ENCODE measurements around the gene SIGLECL1.

SIGLECL1 gene

DNA sequence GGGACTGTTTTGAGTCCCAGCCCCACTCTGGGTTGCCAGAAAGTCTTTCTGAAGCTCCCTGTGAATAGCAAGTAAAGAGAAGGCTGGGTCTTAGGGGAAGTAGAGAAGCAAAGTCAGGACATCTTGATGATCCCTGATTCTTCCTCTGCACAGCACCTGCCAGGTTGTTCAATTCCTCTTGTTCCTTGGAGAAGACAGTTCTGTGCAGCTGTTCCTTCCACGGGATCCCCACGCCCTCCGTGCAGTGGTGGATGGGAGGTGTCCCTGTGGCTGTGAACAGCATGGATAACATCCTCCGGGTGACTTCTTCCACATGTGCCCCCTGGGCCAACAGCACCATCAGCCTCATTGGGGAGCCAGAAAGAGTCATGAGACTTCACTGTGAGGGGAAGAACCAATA is 31.5 kb downstream of the SIGLECL1 start:
- no peak overlapping the region for H3K4me3 ChIP-seq (ENCODE audit: low read length)
- TF ChIP-seq, protein P1, sequence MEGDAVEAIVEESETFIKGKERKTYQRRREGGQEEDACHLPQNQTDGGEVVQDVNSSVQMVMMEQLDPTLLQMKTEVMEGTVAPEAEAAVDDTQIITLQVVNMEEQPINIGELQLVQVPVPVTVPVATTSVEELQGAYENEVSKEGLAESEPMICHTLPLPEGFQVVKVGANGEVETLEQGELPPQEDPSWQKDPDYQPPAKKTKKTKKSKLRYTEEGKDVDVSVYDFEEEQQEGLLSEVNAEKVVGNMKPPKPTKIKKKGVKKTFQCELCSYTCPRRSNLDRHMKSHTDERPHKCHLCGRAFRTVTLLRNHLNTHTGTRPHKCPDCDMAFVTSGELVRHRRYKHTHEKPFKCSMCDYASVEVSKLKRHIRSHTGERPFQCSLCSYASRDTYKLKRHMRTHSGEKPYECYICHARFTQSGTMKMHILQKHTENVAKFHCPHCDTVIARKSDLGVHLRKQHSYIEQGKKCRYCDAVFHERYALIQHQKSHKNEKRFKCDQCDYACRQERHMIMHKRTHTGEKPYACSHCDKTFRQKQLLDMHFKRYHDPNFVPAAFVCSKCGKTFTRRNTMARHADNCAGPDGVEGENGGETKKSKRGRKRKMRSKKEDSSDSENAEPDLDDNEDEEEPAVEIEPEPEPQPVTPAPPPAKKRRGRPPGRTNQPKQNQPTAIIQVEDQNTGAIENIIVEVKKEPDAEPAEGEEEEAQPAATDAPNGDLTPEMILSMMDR (conservative IDR thresholded peaks at IDR 0.05; ENCODE audit: low read depth, low read length) = no peak
- DNase-seq (ENCODE audit: low read depth) = no peak

DNA sequence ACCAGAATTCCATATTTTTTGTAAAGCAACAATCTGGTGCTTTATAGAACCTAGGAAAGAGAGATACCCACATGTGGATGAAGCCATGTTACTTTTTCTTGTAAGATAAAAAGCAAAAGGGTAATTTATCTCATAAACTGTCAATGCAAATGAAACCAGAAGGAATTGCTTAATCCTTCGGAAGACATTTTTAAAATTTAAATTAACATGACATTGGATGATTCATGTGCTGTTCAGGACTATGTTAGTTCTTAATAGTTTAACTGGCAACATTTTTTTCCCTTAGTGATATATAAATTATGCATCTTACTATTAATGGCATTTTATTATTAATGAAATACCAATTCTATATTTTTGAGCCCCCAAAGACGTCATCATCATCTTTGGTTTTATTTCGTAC is 34.8 kb downstream of the SIGLECL1 start:
- DNase-seq (ENCODE audit: low read depth) = no peak
- H3K4me3 ChIP-seq (ENCODE audit: low read length) = no peak overlapping the region
- TF ChIP-seq, protein P1 (conservative IDR thresholded peaks at IDR 0.05; ENCODE audit: low read depth, low read length) = no peak

DNA sequence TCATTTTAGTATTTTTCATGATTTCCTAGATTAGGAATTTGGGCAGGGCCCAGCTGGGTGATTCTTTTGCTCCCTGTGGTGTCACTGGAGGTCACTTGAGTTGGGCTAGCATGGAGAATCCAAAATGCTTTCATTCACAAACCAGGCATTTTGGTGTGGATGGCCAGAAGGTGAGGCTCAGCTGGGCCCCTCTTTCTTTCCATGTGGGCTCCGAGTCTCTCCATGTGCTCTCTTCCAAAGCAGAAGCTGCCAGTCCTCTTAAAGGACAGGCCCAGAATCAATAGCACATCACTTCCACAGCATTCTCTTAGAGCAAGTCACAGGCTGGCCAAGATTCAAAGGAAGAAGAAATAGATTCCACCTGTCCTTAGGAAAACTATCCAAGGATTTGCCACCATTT is 38.8 kb downstream of the SIGLECL1 start:
- no peak for DNase-seq (ENCODE audit: low read depth)
- no peak overlapping the region for H3K4me3 ChIP-seq (ENCODE audit: low read length)
- TF ChIP-seq, protein P1 (conservative IDR thresholded peaks at IDR 0.05; ENCODE audit: low read depth, low read length) = no peak

DNA sequence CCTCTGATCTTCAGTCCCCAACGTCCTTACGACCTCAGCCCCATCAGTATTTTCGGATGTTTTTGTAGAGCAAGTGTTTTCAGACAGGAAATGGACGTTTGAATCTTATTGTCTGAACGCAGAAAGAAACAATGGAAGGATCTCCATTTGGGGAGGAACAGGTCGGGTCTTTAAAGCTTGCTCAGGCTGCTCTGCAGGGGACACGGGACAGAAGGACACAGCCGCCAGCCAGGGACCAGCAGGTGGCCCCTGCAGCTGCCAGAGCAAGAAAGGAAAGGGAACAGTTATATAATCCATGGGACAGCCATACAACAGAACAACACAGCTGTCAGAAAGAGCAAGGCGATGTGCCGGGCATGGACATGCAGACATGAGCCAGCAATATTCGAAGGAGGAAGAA is 42.1 kb downstream of the SIGLECL1 start:
- TF ChIP-seq, protein P1 (conservative IDR thresholded peaks at IDR 0.05; ENCODE audit: low read depth, low read length) = no peak
- no peak overlapping the region for H3K4me3 ChIP-seq (ENCODE audit: low read length)
- no peak for DNase-seq (ENCODE audit: low read depth)

DNA sequence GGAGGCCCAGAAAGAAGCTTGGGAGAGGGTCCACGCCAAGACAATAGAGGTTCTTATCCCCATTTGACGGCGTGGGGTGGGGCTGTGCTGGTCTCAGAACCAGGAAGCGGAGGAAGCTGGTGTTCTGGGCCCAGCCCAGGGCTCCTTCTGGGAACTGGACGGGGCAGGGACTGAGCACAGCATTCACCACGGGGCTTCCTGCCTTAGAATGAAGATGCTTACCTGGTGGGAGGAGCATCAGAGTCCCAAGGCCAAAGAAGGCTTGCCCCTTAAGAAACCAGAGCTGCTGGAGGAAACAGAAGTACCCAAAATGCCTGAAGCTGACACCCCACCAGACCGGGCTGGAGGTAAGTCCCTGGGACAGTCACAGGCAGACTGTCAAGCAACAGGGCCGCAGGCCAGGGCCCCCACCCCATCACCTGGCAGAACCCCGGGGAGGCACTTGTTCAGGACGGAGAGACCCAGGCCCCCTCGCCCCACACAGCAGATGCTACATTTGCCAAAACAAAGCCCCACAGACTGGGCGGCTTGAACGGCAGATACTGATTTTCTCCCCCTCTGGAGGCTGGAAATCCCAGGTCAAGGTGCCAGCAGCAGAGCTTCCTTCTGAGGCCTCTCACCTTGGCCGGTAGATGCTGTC is 42.8 kb downstream of the SIGLECL1 start:
- TF ChIP-seq, protein P1 (conservative IDR thresholded peaks at IDR 0.05; ENCODE audit: low read depth, low read length) = no peak
- no peak overlapping the region for H3K4me3 ChIP-seq (ENCODE audit: low read length)
- no peak for DNase-seq (ENCODE audit: low read depth)

DNA sequence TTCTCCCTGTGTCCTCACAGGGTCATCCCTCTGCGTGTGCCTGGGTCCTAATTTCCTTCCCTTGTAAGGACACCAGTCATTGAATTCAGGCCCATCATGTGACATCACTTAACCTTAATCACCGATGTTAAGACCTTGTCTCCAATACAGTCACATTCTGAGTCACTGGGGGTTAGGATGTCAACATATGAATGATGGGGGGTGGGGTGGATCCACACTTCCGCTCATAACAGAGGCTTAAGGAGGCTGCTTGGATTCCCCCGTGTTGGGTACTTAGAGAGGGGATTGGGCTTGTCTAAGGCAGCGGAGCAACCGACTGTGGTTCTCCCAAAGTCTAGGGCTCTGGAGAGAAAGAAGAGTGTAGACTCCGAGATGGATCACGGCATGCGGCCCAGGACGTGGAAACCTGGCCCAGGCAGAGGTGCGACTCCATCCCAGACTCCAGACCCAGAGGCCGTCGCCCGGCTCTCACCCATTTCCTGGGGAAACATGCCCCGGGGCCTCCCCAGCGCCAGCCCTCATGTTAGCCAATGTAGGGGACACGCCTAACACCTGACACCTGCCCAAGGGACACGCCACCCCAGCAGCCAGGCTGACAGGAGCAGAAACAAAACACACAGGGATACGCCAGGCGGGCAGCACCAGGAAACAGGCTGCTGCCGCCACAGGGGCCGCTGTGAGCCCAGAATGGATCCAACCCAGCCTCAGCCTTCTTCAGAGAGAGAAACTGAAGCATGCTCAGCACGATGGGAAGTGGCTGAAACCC is 43.5 kb downstream of the SIGLECL1 start:
- TF ChIP-seq, protein P1 (conservative IDR thresholded peaks at IDR 0.05; ENCODE audit: low read depth, low read length) = no peak
- DNase-seq (ENCODE audit: low read depth) = no peak
- H3K4me3 ChIP-seq (ENCODE audit: low read length) = no peak overlapping the region

DNA sequence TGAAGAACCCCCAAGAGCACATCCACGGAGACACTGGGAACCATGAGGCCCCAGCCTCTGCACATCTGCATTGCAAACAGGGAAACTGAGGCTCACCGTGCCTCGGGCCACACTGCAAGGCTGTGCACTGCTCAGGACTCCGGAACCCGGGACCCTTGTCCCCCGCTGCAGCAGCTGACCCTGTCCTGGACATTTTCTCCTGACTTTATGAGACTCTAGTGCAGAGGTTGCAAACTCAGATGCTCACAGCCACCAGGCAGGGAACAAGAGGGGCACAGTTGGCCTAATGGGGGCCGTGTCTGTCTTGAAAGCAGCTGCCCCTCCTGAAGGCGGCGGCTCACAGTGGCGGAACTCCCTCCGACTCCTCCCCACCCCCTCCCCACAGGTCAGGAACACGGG is 44.1 kb downstream of the SIGLECL1 start:
- no peak for DNase-seq (ENCODE audit: low read depth)
- no peak overlapping the region for H3K4me3 ChIP-seq (ENCODE audit: low read length)
- TF ChIP-seq, protein P1 (conservative IDR thresholded peaks at IDR 0.05; ENCODE audit: low read depth, low read length) = no peak
